GM12892 (cell line): ENCODE data around the gene FSTL4.

Experiments
- DNase-seq: peaks from one replicate; pipeline ENCODE4 v3.0.0; 2011; ENCODE audit not compliant: insufficient read length
- FAIRE-seq: peaks from 2 replicates; lab custom pipeline; 2011; peaks lifted over from hg19 to GRCh38; lab: Jason Lieb, UNC
- POLR2A ChIP-seq: IDR thresholded peaks from 2 replicates; pipeline ENCODE4 v1.6.1; 2011; ENCODE audit warnings: low read depth, low read length, control low read depth
- POLR2AphosphoS5 ChIP-seq: IDR thresholded peaks from 2 replicates; pipeline ENCODE4 v1.6.1; 2011; ENCODE audit warnings: low read depth, low read length, control low read depth
- TAF1 ChIP-seq: IDR thresholded peaks from 2 replicates; pipeline ENCODE4 v1.6.1; 2011; ENCODE audit warnings: low read depth, mild to moderate bottlenecking, control low read depth, low read length, borderline replicate concordance

FSTL4 gene

GRCh38 chr5:133606835-133607234 is 5.5 kb downstream of the FSTL4 start:
- DNase-seq (no peak), FAIRE-seq (no peak)
- no peak for TF ChIP-seq POLR2A
- TF ChIP-seq TAF1: no peak
- no peak for TF ChIP-seq POLR2AphosphoS5

- no peak for FAIRE-seq
- TF ChIP-seq POLR2A (no peak), POLR2AphosphoS5 (no peak), TAF1 (no peak)
- no peak for DNase-seq
Observed at GRCh38 chr5:133605323-133605722, 7.0 kb downstream of the FSTL4 start.

DNA sequence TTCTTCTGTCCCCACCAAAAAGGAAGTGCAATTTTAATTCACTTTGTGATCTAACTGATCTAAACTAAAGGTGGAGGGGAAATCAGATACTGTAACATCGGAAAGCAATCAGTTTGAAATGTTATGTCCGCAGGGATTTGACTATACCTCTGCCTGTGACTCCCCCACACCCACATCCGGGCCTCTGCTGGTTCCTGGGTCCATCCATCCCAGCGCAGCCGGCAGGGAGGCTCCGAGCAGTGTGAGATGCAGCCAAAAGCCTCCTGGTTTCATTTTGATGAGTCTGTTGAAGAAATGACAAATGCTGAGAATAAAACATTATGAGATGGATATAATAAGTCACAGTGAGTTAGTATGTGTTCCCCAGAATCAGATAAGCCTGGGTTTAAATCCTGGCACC is 8.6 kb downstream of the FSTL4 start:
- FAIRE-seq (no peak), DNase-seq (no peak)
- TF ChIP-seq TAF1: no peak

- TF ChIP-seq POLR2AphosphoS5 (no peak), POLR2A (no peak), TAF1 (no peak)
- DNase-seq: no peak
- FAIRE-seq: no peak
Observed at GRCh38 chr5:133602835-133603380, 9.4 kb downstream of the FSTL4 start.

- TF ChIP-seq POLR2A (no peak), TAF1 (no peak), POLR2AphosphoS5 (no peak)
- FAIRE-seq: no peak
- no peak for DNase-seq
Observed at GRCh38 chr5:133599600-133599999, 12.7 kb downstream of the FSTL4 start.

- TF ChIP-seq POLR2AphosphoS5: no peak
- no peak for TF ChIP-seq POLR2A
- no peak for TF ChIP-seq TAF1
- FAIRE-seq: no peak
- no peak for DNase-seq
Observed at GRCh38 chr5:133599044-133599443, 13.3 kb downstream of the FSTL4 start.

DNA sequence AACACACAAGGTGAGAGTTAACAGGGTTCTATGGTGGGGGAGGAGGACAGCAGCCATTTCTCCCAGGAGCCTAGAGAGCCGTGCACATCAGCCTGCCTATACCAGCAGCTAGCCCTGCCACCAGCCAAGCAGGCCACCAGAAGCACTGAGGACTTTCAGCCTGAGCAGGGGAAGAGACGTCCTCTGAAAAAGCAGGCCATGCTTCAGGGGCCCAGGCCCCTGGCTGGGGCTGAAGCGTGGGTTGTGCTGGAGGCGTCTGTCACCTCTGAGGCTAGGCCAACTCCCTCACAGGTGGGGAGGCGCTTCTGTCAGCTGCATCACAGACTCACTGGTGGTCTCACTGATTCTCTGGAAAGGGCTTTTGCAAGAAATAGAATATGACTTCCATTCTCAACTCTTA is 16.3 kb downstream of the FSTL4 start:
- TF ChIP-seq POLR2AphosphoS5 (no peak), POLR2A (no peak), TAF1 (no peak)
- FAIRE-seq: no peak
- DNase-seq: no peak

- DNase-seq: no peak
- FAIRE-seq: no peak
Observed at GRCh38 chr5:133595465-133595864, 16.9 kb downstream of the FSTL4 start.

DNA sequence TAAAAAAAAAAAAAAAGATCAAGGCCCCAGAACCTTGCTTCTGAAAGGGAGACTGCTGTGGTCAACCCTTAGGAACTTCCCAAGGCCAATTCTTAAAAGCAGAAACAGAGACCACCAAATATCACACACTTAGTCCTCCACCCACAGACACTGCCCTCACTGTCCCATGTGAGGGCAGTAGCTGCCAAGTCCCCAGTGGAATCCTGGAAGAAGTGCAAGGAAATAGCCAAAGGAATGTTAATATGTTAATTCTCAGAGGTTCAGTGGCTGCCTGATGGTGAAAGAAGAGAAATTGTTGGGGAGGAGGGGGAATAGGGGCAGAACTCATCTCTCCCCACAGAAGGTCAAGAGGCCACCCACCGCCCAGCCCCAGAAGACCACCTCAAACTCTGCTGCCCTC is 23.1 kb downstream of the FSTL4 start:
- TF ChIP-seq POLR2A (no peak), POLR2AphosphoS5 (no peak), TAF1 (no peak)

More at GRCh38 chr5:133595465-133595864, 16.9 kb downstream of the FSTL4 start:
- no peak for TF ChIP-seq TAF1
- no peak for TF ChIP-seq POLR2AphosphoS5
- TF ChIP-seq POLR2A: no peak

GRCh38 chr5:133582971-133583370 is 29.4 kb downstream of the FSTL4 start:
- no peak for FAIRE-seq
- no peak for TF ChIP-seq POLR2A
- no peak for TF ChIP-seq POLR2AphosphoS5
- TF ChIP-seq TAF1: no peak
- no peak for DNase-seq

More for the DNA sequence above, 23.1 kb downstream of the FSTL4 start:
- DNase-seq (no peak), FAIRE-seq (no peak)

- FAIRE-seq: no peak
- DNase-seq: no peak
- no peak for TF ChIP-seq TAF1
- TF ChIP-seq POLR2A: no peak
- no peak for TF ChIP-seq POLR2AphosphoS5
Observed at GRCh38 chr5:133581918-133582317, 30.4 kb downstream of the FSTL4 start.

GRCh38 chr5:133581348-133581747 is 31.0 kb downstream of the FSTL4 start:
- FAIRE-seq: no peak
- TF ChIP-seq TAF1: no peak
- TF ChIP-seq POLR2AphosphoS5: no peak
- TF ChIP-seq POLR2A: no peak

More at GRCh38 chr5:133581348-133581747, 31.0 kb downstream of the FSTL4 start:
- no peak for DNase-seq
